ENCODE results near the gene PRLR.

DNA sequence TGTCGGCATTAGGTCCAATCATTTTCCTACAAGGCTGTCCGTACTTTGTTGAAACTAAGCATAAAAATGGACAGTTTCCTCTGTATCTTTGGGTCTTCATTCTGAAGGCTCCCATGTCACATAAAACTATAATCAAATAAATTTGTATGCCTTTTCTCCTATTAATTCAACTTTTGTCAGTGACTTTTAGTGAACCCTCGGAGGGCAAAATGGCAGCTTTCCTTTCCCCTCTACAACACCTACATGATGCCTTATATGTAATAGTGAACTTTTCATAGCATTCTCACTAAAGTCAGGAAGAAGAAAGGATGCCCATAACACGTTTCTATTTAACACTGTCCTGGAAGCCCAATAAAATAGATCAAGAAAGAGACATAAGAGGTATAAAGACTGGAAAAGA, 177.4 kb downstream of the PRLR start:
- TF ChIP-seq, protein P1, sequence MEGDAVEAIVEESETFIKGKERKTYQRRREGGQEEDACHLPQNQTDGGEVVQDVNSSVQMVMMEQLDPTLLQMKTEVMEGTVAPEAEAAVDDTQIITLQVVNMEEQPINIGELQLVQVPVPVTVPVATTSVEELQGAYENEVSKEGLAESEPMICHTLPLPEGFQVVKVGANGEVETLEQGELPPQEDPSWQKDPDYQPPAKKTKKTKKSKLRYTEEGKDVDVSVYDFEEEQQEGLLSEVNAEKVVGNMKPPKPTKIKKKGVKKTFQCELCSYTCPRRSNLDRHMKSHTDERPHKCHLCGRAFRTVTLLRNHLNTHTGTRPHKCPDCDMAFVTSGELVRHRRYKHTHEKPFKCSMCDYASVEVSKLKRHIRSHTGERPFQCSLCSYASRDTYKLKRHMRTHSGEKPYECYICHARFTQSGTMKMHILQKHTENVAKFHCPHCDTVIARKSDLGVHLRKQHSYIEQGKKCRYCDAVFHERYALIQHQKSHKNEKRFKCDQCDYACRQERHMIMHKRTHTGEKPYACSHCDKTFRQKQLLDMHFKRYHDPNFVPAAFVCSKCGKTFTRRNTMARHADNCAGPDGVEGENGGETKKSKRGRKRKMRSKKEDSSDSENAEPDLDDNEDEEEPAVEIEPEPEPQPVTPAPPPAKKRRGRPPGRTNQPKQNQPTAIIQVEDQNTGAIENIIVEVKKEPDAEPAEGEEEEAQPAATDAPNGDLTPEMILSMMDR (IDR thresholded peaks at IDR 0.05; ENCODE audit: poor library complexity), result no peak
- no peak for TF ChIP-seq EZH2phosphoT487 (IDR thresholded peaks at IDR 0.05; ENCODE audit: low read depth, severe bottlenecking, unreplicated experiment)

Data from hepatocyte (in vitro differentiated cells).